Measurements from ENCODE around the gene TRNP1. TPM values are rescaled to one million over a fixed set of nuclear protein-coding genes. Genes with fewer than 3 reads are reported as not detected.

TRNP1 gene
- total RNA-seq, 4 donors from 2014 or later: 33.6 to 50.3 (median 41.5) TPM

DNA sequence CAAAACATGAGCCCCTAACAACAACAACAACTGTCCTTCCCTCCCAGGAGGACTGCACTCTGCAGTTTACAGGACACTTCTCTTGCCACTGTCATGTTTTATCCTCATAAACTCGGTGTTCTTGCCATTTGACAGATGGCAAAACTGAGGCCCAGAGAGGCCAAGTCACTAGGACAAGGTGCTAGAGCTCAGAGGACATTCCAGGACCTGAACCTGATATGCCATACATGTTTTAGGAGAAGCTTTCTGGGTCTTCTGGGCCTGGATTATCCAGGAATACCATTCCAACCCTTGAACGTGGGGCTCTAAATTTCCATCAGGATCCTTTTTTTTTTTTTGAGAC is 38.6 kb downstream of the TRNP1 start:
- H3K27ac ChIP-seq (replicated peaks in 1 of 4): peak overlapping the region; percentile 76 to 79 (median 78)
- WGBS: 76% methylated on average over 2 of the region's 2 CpGs
- TF ChIP-seq POLR2A (IDR thresholded peaks at IDR 0.05; ENCODE audit: low read depth) (no peak), CTCF (IDR thresholded peaks at IDR 0.05) (no peak), POLR2AphosphoS5 (IDR thresholded peaks at IDR 0.05) (no peak), EP300 (IDR thresholded peaks at IDR 0.05) (no peak)
- intact Hi-C loops (cut with DNase I): no loop called here
- peak overlapping the region; percentile 37 to 50 (median 43) for H3K4me3 ChIP-seq
- H3K9me3 ChIP-seq: no peaks in the 10 kb centered on the region
- H3K36me3 ChIP-seq: no peaks in the 10 kb centered on the region
- no peaks in the 10 kb centered on the region for H3K27me3 ChIP-seq
- H3K4me1 ChIP-seq: peaks cover 15 to 29% (median 28%) of the 10 kb centered on the region in 4 donors
- no peak for DNase-seq (ENCODE audit: extremely low spot score)

DNA sequence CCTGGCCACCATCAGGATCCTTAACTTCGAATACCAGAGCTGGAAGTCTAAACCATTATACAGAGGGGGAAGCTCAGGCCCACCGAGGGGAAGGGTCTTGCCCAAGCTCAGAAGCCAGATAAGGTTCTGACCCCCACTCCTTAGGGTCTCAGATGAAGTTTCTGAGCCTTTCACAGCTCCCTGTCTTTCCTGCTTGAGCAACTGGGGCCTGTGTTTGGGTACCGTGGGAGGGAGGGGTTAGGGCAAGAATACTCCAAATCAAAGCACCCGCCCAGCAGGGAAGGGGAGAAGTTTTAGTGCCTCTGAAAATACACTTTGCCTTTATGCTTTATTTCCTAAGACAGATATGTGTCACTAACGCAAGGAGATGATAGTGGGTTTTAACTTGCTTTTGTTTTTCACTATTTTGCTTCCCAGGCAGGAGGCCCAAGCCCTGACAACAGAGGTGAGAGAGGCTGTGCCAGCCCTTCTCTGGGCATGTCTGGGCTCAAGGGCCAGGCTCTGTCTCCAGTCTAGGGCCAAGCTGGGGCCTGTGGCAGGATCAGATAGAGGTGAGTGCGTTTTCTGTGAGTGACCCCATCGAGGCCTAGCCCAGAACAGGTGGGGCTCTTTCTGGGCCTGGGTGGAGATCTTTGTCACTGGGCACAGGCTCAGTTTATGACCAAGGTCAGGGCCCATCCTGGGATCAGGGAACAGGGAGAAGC is 39.7 kb downstream of the TRNP1 start:
- H3K36me3 ChIP-seq: no peaks in the 10 kb centered on the region
- intact Hi-C loops (cut with DNase I): no loop called here
- H3K27ac ChIP-seq (replicated peaks in 1 of 4): peak overlapping the region; percentile 28 to 76 (median 41)
- no peak overlapping the region for H3K4me3 ChIP-seq
- TF ChIP-seq POLR2AphosphoS5 (IDR thresholded peaks at IDR 0.05): no peak
- TF ChIP-seq POLR2A (IDR thresholded peaks at IDR 0.05; ENCODE audit: low read depth): no peak
- no peak for TF ChIP-seq CTCF (IDR thresholded peaks at IDR 0.05)
- no peak for TF ChIP-seq EP300 (IDR thresholded peaks at IDR 0.05)
- peaks cover 9 to 18% (median 17%) of the 10 kb centered on the region in 4 donors for H3K4me1 ChIP-seq
- WGBS: 76% methylated on average over 5 of the region's 7 CpGs
- no peaks in the 10 kb centered on the region for H3K9me3 ChIP-seq
- no peaks in the 10 kb centered on the region for H3K27me3 ChIP-seq
- no peak for DNase-seq (ENCODE audit: extremely low spot score)

DNA sequence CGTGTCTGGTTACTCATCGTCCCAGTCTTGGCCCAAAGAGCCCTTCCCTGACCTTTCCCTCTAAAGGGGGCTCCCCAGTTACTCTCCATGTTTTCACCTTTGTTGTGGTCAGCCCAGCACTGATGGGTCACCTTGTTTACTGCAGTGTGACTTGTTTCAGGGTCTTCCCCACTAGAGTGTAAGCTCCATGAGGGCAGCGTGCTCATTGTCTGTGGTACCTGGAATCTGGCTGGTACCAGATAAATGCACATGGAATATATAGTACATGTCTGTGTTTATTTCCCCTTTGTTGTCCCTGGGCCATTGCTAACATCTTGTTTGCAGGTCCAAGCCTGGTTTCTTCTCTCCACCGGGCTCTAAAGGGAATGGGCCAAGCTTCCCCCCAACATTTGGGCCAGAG is 41.9 kb downstream of the TRNP1 start:
- H3K4me1 ChIP-seq: peaks cover 9 to 13% (median 12%) of the 10 kb centered on the region in 4 donors
- WGBS: 98% methylated on average over 4 of the region's 4 CpGs
- TF ChIP-seq POLR2A (IDR thresholded peaks at IDR 0.05; ENCODE audit: low read depth) (no peak), CTCF (IDR thresholded peaks at IDR 0.05) (no peak), POLR2AphosphoS5 (IDR thresholded peaks at IDR 0.05) (no peak), EP300 (IDR thresholded peaks at IDR 0.05) (no peak)

DNA sequence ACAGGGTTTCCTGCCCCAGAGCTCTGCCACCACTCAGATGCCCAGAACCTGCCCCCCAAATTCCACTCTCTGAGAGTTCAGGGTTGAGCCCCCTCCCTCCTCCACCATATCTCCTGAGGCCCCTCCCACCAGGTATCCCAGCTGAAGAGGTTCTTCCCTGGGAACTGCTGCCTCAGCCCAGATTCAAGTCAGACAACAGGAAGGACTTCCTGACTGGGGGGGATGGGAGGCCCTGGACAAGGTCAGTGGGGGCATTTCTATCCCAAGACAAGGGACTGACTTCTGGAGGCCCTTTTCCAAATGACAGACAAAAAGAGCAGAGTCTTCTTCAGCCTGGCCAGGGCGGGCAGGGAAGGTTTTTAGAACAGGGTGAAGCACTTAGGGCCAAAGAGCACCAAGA is 43.2 kb downstream of the TRNP1 start:
- peaks cover 4% of the 10 kb centered on the region in 4 donors for H3K4me1 ChIP-seq
- intact Hi-C loops (cut with DNase I): no loop called here
- no peak overlapping the region for H3K27ac ChIP-seq (replicated peaks in 1 of 4)
- no peak for TF ChIP-seq POLR2AphosphoS5 (IDR thresholded peaks at IDR 0.05)
- no peak for TF ChIP-seq EP300 (IDR thresholded peaks at IDR 0.05)
- 94% methylated on average over 1 of the region's 1 CpG for whole genome bisulfite sequencing
- no peak for DNase-seq (ENCODE audit: extremely low spot score)
- no peaks in the 10 kb centered on the region for H3K36me3 ChIP-seq
- H3K4me3 ChIP-seq: no peak overlapping the region
- H3K27me3 ChIP-seq: no peaks in the 10 kb centered on the region
- no peaks in the 10 kb centered on the region for H3K9me3 ChIP-seq

More for the DNA sequence above, 41.9 kb downstream of the TRNP1 start:
- intact Hi-C loops (cut with DNase I): no loop called here
- no peak for DNase-seq (ENCODE audit: extremely low spot score)
- H3K27me3 ChIP-seq: no peaks in the 10 kb centered on the region
- no peaks in the 10 kb centered on the region for H3K9me3 ChIP-seq
- H3K4me3 ChIP-seq: no peak overlapping the region
- H3K36me3 ChIP-seq: no peaks in the 10 kb centered on the region
- H3K27ac ChIP-seq (replicated peaks in 1 of 4): no peak overlapping the region

GRCh38 chr1:27037518-27037917 is 44.0 kb downstream of the TRNP1 start:
- 66% methylated on average over 10 of the region's 10 CpGs for WGBS
- intact Hi-C loops (cut with DNase I): no loop called here
- Histone ChIP-seq H3K27me3 (no peaks in the 10 kb centered on the region), H3K27ac (replicated peaks in 1 of 4) (no peak overlapping the region), H3K4me1 (no peaks in the 10 kb centered on the region), H3K4me3 (no peak overlapping the region), H3K9me3 (no peaks in the 10 kb centered on the region), H3K36me3 (no peaks in the 10 kb centered on the region)
- no peak for DNase-seq (ENCODE audit: extremely low spot score)
- TF ChIP-seq POLR2A (IDR thresholded peaks at IDR 0.05; ENCODE audit: low read depth) (no peak), POLR2AphosphoS5 (IDR thresholded peaks at IDR 0.05) (no peak), CTCF (IDR thresholded peaks at IDR 0.05) (no peak), EP300 (IDR thresholded peaks at IDR 0.05) (no peak)
